HG03280 (cell line): ENCODE data around the gene MAN1A2.
"Not testable (repeated sequence)": the region's sequence is repeated elsewhere in the genome, so short reads cannot be mapped to it uniquely, and the experiment has no call there.

Experiments used
- ATAC-seq: cut with Tn5 transposase; IDR thresholded peaks from one replicate; pipeline ENCODE4 v1.9.1; 2021; ENCODE audit warnings: mild to moderate bottlenecking, moderate library complexity; ENCODE audit not compliant: unreplicated experiment

The MAN1A2 gene

DNA sequence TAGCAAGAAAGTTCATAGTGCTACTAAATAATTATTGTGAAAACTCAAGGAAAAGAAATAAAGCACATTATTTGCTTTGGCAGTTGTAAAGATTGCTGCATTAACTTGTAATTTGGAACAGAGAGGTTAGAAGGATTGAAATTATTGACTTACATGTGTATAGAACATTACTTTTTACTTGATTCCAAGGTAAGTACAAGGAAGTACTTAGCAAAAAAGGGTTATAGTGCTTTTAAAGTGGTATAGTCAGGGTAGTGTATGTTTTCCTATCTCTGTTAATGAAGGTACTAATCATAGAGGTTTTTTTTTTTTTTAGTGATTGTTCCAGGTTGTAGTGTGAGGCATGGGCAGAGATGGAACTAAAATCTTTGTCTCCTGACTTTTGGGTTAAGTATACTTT lies 29.4 kb downstream of the MAN1A2 start:
- no peak for ATAC-seq

- no peak for ATAC-seq
These were observed 31.7 kb downstream of the MAN1A2 start for GRCh38 chr1:117398957-117399356.

DNA sequence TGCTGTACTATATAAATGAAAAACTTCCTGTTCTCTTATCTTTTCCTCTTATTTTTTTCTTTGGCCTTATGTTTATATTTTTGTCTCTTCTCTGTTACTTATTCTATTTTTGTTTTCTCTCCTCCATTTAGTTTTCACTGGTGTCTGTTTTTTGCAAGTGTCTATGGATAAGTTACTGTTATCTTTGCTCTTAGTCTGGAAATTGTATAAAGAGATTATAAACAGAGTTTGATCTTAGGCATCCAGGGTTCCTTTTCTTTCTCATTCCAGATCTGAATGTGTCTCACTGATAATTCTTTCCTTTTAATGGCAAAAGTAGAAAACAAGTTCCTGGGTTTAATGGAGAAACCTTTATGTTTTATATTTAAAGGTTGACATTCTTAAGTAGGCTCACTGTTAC lies 34.5 kb downstream of the MAN1A2 start:
- ATAC-seq: no peak

- no peak for ATAC-seq
These were observed 36.3 kb downstream of the MAN1A2 start for GRCh38 chr1:117403597-117403996.

DNA sequence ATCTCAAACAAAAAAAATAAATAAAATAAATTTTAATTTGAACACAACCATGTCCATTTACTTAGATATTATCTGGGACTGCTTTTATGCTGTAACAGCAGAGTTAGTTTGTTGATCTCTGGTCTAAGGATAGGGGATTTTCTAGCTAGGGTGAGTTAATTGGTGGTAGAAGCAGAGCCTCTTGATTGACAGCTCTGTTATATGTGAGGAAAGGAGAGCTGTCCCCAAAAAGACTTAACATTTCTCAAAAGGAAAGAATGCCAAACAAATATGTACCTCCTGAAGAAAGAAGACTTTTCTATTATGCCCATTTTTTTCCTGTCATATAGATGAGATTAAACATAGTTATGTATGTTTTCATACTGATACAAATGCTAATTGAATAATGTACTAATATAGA lies 37.8 kb downstream of the MAN1A2 start:
- ATAC-seq: no peak

- no peak for ATAC-seq
These were observed 45.2 kb downstream of the MAN1A2 start for GRCh38 chr1:117412472-117412871.

DNA sequence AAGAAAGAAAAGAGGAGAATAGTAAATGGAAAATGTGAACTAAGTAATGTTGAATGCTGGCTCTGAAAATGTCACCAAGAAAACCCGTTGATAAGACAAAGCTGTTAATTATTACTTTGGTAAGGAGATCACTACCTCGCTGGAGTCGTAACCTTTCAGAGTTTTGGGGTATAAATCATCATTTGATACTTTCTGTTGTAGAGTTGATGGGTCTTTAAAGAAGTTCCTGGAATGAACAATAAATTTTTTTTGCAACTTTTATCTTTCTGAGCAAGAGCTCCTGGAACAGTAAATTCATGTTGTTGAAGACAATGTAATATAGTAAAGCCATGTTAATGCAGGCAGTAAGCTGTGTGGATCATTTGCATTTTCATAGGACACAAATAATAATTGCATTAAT lies 46.2 kb downstream of the MAN1A2 start:
- ATAC-seq: no peak

GRCh38 chr1:117414943-117415342 lies 47.7 kb downstream of the MAN1A2 start:
- no peak for ATAC-seq

DNA sequence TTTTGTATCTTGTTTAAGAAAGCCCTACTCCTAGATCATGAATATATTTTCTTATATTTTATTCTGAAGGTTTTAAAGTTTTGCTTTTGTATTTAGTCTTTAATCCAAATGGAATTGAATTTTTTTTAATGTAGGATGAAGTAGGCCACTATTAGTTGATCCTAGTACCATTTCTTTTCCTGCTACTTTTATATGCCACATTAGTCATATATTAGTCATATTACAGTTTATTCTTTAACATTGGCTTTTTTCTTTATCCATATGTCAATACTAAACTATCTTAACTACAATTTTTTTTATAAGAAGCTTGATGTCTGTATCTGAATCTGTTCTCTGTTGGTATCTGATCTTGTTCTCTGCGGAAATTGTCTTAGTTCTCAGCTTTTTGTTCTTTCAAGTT lies 48.8 kb downstream of the MAN1A2 start:
- no peak for ATAC-seq

GRCh38 chr1:117416546-117417125 lies 49.4 kb downstream of the MAN1A2 start:
- ATAC-seq: no peak

DNA sequence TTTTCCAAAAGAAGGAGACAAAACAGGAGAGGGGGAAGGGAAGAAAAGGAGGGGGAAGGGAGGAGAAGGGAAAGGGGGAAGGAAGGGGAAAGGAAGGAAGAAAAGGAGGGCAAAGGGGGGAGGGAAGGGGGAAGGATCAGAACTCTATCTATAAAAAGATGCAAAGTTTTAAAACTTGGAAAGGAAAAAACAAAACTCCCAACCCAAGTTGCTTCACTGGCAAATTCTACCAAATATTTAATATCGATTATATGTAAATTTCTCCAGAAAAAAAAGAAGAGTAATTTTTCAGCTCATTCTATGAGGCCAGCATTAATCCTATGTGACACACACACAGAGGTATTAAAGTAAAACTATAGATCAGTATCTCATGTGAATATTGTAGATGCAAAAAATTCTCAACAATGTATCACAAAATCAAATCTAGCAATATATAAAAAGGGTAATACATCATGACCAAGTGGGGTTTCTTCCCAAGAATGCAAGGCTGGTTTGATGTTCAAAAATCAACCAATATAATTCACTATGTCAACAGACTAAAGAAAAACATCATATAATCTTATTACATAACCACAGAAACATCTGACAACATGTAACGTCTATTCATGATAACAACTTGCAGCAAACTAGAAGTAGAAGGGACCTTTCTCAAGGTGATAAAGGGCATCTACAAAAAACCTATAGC lies 57.9 kb downstream of the MAN1A2 start:
- ATAC-seq: no peak

- ATAC-seq: no peak
These were observed 60.0 kb downstream of the MAN1A2 start for GRCh38 chr1:117427297-117427696.

GRCh38 chr1:117433943-117434342 lies 66.7 kb downstream of the MAN1A2 start:
- ATAC-seq: no peak

DNA sequence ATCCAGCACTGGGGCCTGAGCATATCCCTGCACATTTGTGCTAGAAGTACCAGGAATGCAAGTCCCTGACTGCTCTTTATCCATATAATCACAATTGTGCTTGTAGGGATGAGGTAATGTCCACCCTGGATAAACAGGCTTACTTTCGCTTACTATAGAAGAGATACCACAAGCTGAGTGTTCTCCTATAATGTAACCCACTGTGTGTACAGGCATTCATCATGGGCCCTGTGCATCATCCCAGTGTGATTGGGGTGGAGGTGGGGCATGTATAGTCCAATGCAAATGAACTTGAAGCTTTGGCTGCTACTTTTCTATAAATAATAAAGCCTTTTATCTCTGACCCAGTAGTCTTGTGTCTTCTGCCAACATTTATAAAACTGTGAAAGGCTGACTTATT lies 69.3 kb downstream of the MAN1A2 start:
- no peak for ATAC-seq

GRCh38 chr1:117447661-117448060 lies 80.4 kb downstream of the MAN1A2 start:
- ATAC-seq: no peak

GRCh38 chr1:117452216-117452615 lies 85.0 kb downstream of the MAN1A2 start:
- no peak for ATAC-seq

GRCh38 chr1:117453958-117454357 lies 86.7 kb downstream of the MAN1A2 start:
- ATAC-seq: no peak

- not testable (repeated sequence) for ATAC-seq
These were observed 91.2 kb downstream of the MAN1A2 start for GRCh38 chr1:117458410-117458809.

GRCh38 chr1:117466761-117467160 lies 99.5 kb downstream of the MAN1A2 start:
- ATAC-seq: no peak

- no peak for ATAC-seq
These were observed 100.1 kb downstream of the MAN1A2 start for GRCh38 chr1:117467336-117467735.

DNA sequence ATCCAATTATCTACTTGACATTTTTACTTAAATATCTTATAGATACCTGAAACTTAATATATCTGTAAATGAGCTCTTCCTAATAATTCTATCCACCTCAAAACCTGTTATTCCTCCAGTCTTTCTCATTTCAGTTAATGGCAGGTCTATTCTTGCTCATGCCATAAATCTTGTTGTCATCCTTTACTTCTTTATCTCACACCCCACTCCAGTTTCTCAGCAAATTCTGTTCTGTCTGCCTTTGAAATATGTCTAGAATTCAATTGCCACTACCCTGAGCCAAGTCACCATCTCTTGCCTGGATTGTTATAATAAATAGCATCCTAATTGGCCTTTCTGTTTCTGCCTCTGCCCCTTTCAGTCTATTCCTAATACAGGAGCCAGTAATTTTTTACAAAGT lies 105.8 kb downstream of the MAN1A2 start:
- no peak for ATAC-seq

DNA sequence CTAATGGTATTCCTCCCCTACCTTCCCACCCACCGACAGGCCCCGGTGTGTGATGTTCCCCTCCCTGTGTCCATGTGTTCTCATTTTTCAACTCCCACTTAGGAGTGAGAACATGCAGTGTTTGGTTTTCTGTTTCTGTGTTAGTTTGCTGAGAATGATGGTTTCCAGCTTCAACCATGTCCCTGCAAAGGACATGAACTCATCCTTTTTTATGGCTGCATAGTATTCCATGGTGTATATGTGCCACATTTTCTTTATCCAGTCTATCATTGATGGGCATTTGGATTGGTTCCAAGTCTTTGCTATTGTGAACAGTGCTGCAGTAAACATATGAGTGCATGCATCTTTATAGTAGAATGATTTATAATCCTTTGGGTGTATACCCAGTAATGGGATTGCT lies 108.2 kb downstream of the MAN1A2 start:
- ATAC-seq: not testable (repeated sequence)

GRCh38 chr1:117479086-117479485 lies 111.8 kb downstream of the MAN1A2 start:
- no peak for ATAC-seq
